CD4-positive, alpha-beta T cell (primary cell): ENCODE measurements around the gene SERINC4. TPM values are rescaled to one million over a fixed set of nuclear protein-coding genes. Genes with fewer than 3 reads are reported as not detected.

Experiments used
- ATAC-seq: fragments of 200-7000 bp; cut with Tn5 transposase; one replicate; pipeline ENCODE4 v1.10.0; 2022; ENCODE audit warnings: mild to moderate bottlenecking; ENCODE audit not compliant: poor library complexity
- CTCF ChIA-PET: fragments of 350-600 bp; sonication (Branson Sonifier 250); formaldehyde crosslinking; loops from one replicate; lab custom pipeline; 2021; ENCODE audit warnings: antibody characterized with exemption, inconsistent platforms; lab: Charles Lee
- POLR2A ChIA-PET: fragments of 350-600 bp; sonication (Branson Sonifier 250); formaldehyde crosslinking; loops from one replicate; lab custom pipeline; 2021; ENCODE audit warnings: antibody characterized with exemption, inconsistent platforms; lab: Charles Lee
- DNase-seq, 14 experiments: peaks; one replicate each; pipeline ENCODE4 v3.0.0-alpha.2; 2013 to 2020; ENCODE audit warnings: mixed read lengths in 2 of 14
- H3K27ac ChIP-seq, 2 donors: one replicate each; pipeline versions ENCODE4 v1.5.1 to v1.7.0; 2013; ENCODE audit warnings: low read length in 2 of 2, low read depth in 1 of 2, mild to moderate bottlenecking in 1 of 2
- H3K27me3 ChIP-seq, 2 experiments: 1 replicate in 1 of 2; 2 replicates in 1 of 2; pipeline versions ENCODE4 v1.6.1 to v1.7.0; 2013; ENCODE audit warnings: low read length in 2 of 2, control low read depth in 1 of 2, mild to moderate bottlenecking in 1 of 2, moderate library complexity in 1 of 2; ENCODE audit not compliant: insufficient read depth in 2 of 2, control insufficient read depth in 1 of 2
- H3K36me3 ChIP-seq: one replicate; pipeline ENCODE4 v1.6.1; 2013; ENCODE audit warnings: low read length, control low read depth; ENCODE audit not compliant: insufficient read depth
- H3K4me1 ChIP-seq: one replicate; pipeline ENCODE4 v1.6.1; 2013; ENCODE audit warnings: low read length, control low read depth; ENCODE audit not compliant: insufficient read depth
- H3K4me3 ChIP-seq: one replicate; pipeline ENCODE4 v1.5.1; 2013; ENCODE audit warnings: mild to moderate bottlenecking, low read length, moderate library complexity
- H3K9me3 ChIP-seq, 2 experiments: 1 replicate in 1 of 2; 2 replicates in 1 of 2; pipeline versions ENCODE4 v1.6.1 to v1.7.0; 2013; ENCODE audit warnings: low read length in 2 of 2, mild to moderate bottlenecking in 2 of 2, control low read depth in 1 of 2, moderate library complexity in 1 of 2; ENCODE audit not compliant: control insufficient read depth in 1 of 2, insufficient read depth in 1 of 2
- H3K27ac Mint-ChIP-seq: one replicate; pipeline ENCODE4 v1.8.0; 2020; ENCODE audit warnings: mixed read lengths
- H3K27me3 Mint-ChIP-seq: one replicate; pipeline ENCODE4 v1.8.0; 2021; ENCODE audit warnings: mixed read lengths
- H3K36me3 Mint-ChIP-seq: one replicate; pipeline ENCODE4 v1.8.0; 2021; ENCODE audit warnings: low read depth, mixed read lengths
- H3K4me1 Mint-ChIP-seq: one replicate; pipeline ENCODE4 v1.8.0; 2021; ENCODE audit warnings: low read depth, mixed read lengths
- H3K4me3 Mint-ChIP-seq: one replicate; pipeline ENCODE4 v1.8.0; 2020; ENCODE audit warnings: mild to moderate bottlenecking, mixed read lengths
- H3K9me3 Mint-ChIP-seq: one replicate; pipeline ENCODE4 v1.8.0; 2020; ENCODE audit warnings: mixed read lengths
- intact Hi-C, 2 experiments: fragments of 100-400 bp; cut with DNase I in 1 of 2; cut with micrococcal nuclease in 1 of 2; formaldehyde crosslinking; loops; one replicate each; pipeline versions ENCODE4 v1.15.1 to v1.9.0; 2023 to 2025; cut with DNase I, micrococcal nuclease
- total RNA-seq, 174 experiments: library from RNA in 2 of 174; stranded (reverse) in 2 of 174; gene quantifications; one replicate each; pipeline ENCODE4 v1.2.3 and lab custom pipeline; 2021 to 2026
- TF ChIP-seq, protein P1 (sequence below): fragments of 200-600 bp; IDR thresholded peaks from one replicate; pipeline ENCODE4 v1.8.0; 2022; ENCODE audit warnings: antibody characterized with exemption, mild to moderate bottlenecking

SERINC4 gene
- total RNA-seq, 2 experiments from 2014 or later = 0.36 TPM; not detected in 1

DNA sequence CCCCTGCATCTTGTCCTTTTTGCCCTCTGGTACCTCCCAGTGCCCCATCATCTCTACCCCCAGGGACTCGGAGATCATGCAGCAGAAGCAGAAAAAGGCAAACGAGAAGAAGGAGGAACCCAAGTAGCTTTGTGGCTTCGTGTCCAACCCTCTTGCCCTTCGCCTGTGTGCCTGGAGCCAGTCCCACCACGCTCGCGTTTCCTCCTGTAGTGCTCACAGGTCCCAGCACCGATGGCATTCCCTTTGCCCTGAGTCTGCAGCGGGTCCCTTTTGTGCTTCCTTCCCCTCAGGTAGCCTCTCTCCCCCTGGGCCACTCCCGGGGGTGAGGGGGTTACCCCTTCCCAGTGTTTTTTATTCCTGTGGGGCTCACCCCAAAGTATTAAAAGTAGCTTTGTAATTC is 6.4 kb downstream of the SERINC4 start:
- Mint-ChIP-seq H3K4me3 (peak overlapping the region; percentile 99), H3K4me1 (peaks cover 70% of the 10 kb centered on the region), H3K9me3 (no peaks in the 10 kb centered on the region), H3K27ac (peak overlapping the region; percentile 99), H3K36me3 (peaks cover 70% of the 10 kb centered on the region), H3K27me3 (no peaks in the 10 kb centered on the region)
- DNase-seq (no peak), ATAC-seq (no peak)
- Histone ChIP-seq H3K27me3 (peaks cover 0 to 3% of the 10 kb centered on the region in 2 experiments), H3K36me3 (peaks cover 43% of the 10 kb centered on the region), H3K4me3 (peak overlapping the region; percentile 100), H3K4me1 (peaks cover 38% of the 10 kb centered on the region), H3K9me3 (peaks cover 0 to 4% of the 10 kb centered on the region in 2 experiments), H3K27ac (peak overlapping the region; percentile 98 to 99)
- TF ChIP-seq, protein P1, sequence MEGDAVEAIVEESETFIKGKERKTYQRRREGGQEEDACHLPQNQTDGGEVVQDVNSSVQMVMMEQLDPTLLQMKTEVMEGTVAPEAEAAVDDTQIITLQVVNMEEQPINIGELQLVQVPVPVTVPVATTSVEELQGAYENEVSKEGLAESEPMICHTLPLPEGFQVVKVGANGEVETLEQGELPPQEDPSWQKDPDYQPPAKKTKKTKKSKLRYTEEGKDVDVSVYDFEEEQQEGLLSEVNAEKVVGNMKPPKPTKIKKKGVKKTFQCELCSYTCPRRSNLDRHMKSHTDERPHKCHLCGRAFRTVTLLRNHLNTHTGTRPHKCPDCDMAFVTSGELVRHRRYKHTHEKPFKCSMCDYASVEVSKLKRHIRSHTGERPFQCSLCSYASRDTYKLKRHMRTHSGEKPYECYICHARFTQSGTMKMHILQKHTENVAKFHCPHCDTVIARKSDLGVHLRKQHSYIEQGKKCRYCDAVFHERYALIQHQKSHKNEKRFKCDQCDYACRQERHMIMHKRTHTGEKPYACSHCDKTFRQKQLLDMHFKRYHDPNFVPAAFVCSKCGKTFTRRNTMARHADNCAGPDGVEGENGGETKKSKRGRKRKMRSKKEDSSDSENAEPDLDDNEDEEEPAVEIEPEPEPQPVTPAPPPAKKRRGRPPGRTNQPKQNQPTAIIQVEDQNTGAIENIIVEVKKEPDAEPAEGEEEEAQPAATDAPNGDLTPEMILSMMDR = no peak
- ChIA-PET CTCF (interaction anchor here (0.6 to 1.3 kb wide), 2 partner anchors 8 to 17 kb away, joined by 3 to 4 read pairs; partner anchors contain the start of gene ELL3), POLR2A (interaction anchor here (1.4 to 4.4 kb wide), 3 partner anchors 17 to 44 kb away, joined by 5 to 55 read pairs (median 18); partner anchors contain the start of genes ELL3 and MFAP1)
- intact Hi-C loops = loop anchor here (5.0 to 10.0 kb wide), 2 partner anchors 34 to 279 kb away; partner anchors contain the start of genes WDR76 (in 2 of the 2) and MAP1A (in 1 of the 2)

DNA sequence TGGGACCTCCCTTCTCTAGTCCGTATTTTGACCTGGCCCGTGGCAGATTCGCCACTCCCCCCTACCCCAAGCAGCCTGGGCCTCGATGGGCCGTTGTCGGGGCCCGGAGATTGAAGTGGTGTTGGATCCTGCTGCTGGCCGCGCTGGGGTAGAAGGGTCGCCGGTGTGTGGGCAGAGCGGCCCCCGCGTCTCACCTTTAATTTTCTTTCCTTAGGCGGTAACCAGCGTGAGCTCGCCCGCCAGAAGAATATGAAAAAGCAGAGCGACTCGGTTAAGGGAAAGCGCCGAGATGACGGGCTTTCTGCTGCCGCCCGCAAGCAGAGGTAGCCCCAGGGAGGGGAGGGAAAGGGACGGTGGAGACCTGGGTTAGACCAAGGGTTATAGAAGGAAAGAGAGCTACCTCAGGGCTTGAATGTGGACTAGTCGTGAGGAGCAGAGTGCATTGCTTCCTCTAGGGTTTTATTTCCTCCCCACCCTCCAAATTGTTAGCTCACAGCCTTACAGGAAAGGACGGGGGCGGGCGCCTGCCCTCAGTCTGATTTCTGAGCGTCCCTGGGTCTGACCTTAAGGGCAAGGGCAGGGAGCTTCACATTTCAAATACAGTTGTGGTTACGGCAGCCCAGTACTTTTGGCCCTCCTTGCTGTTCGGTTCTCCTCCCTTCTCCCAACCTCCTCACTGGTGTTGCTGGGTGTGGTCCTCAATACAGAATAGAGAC is 7.1 kb downstream of the SERINC4 start:
- H3K4me1 Mint-ChIP-seq = peaks cover 63% of the 10 kb centered on the region
- peak in 6 of 14 experiments; percentile 7 to 68 (median 32) for DNase-seq
- peak overlapping the region; percentile 98 to 99 for H3K27ac ChIP-seq
- intact Hi-C loops = loop anchor here (1.0 to 10.0 kb wide), 4 partner anchors 7 to 278 kb away; partner anchors contain the start of genes WDR76 (in 2 of the 2), HYPK (in 1 of the 2), MAP1A (in 1 of the 2) and SERINC4 (in 1 of the 2)
- ATAC-seq = no peak
- ChIA-PET POLR2A (interaction anchor here (1.0 to 4.4 kb wide), 6 partner anchors 7 to 43 kb away, joined by 3 to 55 read pairs (median 14); partner anchors contain the start of genes ELL3, HYPK, MFAP1 and SERINC4), CTCF (interaction anchor here (1.3 to 4.8 kb wide), 4 partner anchors 12 to 17 kb away, joined by 3 to 29 read pairs (median 4); partner anchors contain the start of gene ELL3)
- H3K27me3 ChIP-seq = peaks cover 0 to 3% of the 10 kb centered on the region in 2 experiments
- peak overlapping the region; percentile 100 for H3K4me3 ChIP-seq
- H3K9me3 ChIP-seq = peaks cover 0 to 4% of the 10 kb centered on the region in 2 experiments
- peak overlapping the region; percentile 99 for H3K27ac Mint-ChIP-seq
- H3K9me3 Mint-ChIP-seq = no peaks in the 10 kb centered on the region
- H3K27me3 Mint-ChIP-seq = no peaks in the 10 kb centered on the region
- peak overlapping the region; percentile 99 for H3K4me3 Mint-ChIP-seq
- peaks cover 38% of the 10 kb centered on the region for H3K4me1 ChIP-seq
- H3K36me3 Mint-ChIP-seq = peaks cover 63% of the 10 kb centered on the region
- H3K36me3 ChIP-seq = peaks cover 38% of the 10 kb centered on the region
- TF ChIP-seq, protein P1 = no peak

DNA sequence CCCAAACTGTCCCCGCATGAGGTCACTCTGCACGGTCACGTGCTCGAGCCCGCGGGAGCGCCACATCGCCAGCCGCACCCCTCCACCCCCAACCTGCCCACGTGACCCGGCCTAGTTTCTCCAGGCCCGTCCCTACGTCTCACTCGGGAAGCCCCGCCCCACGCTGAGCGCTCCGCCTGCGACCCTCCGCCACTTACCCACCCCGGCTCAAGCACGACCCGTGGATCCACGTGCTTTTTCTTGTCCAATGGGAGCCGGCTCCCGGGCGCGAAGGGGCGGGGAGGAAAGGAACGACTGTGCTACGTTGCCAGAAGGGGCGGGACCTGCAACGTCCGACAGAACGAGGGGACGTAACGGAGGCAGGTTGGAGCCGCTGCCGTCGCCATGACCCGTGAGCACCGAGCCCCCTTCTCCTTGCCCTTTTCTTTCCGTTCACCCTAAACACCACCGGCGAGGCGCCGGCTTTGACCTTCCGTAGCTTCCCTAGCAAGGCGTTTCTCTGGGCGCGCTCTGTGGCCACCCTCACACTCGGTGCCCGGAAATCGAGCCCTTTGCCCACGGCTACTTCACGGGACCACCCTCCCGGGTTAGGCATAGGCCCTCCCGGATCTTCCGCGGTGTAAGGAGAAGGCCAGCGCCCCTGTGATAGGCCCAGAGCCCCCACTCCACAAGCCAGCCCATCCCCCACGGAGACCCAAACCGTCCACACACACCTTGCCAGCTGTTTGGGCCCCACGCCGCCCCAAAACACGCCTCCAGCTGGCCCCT is 7.8 kb downstream of the SERINC4 start, which contains the start of gene SERF2:
TSS of gene SERF2 (plus strand) at position 328 of the 768 bp plus-strand sequence. CDS start at position 385, 57 bp downstream.
- intact Hi-C loops = loop anchor here (1.0 to 10.0 kb wide), 5 partner anchors 8 to 277 kb away; partner anchors contain the start of genes WDR76 (in 2 of the 2), HYPK (in 1 of the 2), MAP1A (in 1 of the 2) and PDIA3 (in 1 of the 2)
- H3K4me1 Mint-ChIP-seq = peaks cover 58% of the 10 kb centered on the region
- H3K36me3 Mint-ChIP-seq = peaks cover 58% of the 10 kb centered on the region
- peaks cover 38% of the 10 kb centered on the region for H3K36me3 ChIP-seq
- CTCF ChIA-PET = interaction anchor here (1.3 to 4.8 kb wide), 4 partner anchors 11 to 22 kb away, joined by 3 to 29 read pairs (median 4); partner anchors contain the start of gene ELL3
- TF ChIP-seq, protein P1 = no peak
- peak within 1 kb of the TSS; percentile 99 for H3K27ac Mint-ChIP-seq
- H3K27ac ChIP-seq = peak within 1 kb of the TSS; percentile 98 to 99
- peaks cover 0 to 4% of the 10 kb centered on the region in 2 experiments for H3K9me3 ChIP-seq
- peaks cover 38% of the 10 kb centered on the region for H3K4me1 ChIP-seq
- DNase-seq (peak; percentile 98 to 100 (median 99)), ATAC-seq (peak; percentile 94)
- no peaks in the 10 kb centered on the region for H3K27me3 Mint-ChIP-seq
- peak within 1 kb of the TSS; percentile 100 for H3K4me3 ChIP-seq
- POLR2A ChIA-PET = interaction anchor here (1.0 to 4.4 kb wide), 8 partner anchors 8 to 635 kb away, joined by 3 to 55 read pairs (median 7); partner anchors contain the start of genes CTDSPL2, ELL3, HYPK and MFAP1
- no peaks in the 10 kb centered on the region for H3K9me3 Mint-ChIP-seq
- H3K4me3 Mint-ChIP-seq = peak within 1 kb of the TSS; percentile 99
- H3K27me3 ChIP-seq = peaks cover 0 to 3% of the 10 kb centered on the region in 2 experiments
